ENCODE measurements around the gene SLC35F3. TPM values are rescaled to one million over a fixed set of nuclear protein-coding genes. Genes with fewer than 3 reads are reported as not detected.

The SLC35F3 gene
- polyA plus RNA-seq, 1 donor (not counting 4 experiments of a cell fraction or from before 2014, with no cell fraction given) = 13.8 TPM

GRCh38 chr1:234265321-234265720 lies 360.8 kb downstream of the SLC35F3 start:
- no peaks in the 10 kb centered on the region for H4K20me1 ChIP-seq (ENCODE audit: control insufficient read depth, extremely low read depth, insufficient read depth, low read length)
- DNase-seq (ENCODE audit: low read depth, low spot score) (no peak), FAIRE-seq (no peak)
- peaks cover 15% of the 10 kb centered on the region for H3K4me1 ChIP-seq (ENCODE audit: control insufficient read depth, extremely low read depth, insufficient read depth, low read length)
- no peak overlapping the region for H3K4me3 ChIP-seq (ENCODE audit: control insufficient read depth in 2 of 3, extremely low read depth in 1 of 3, insufficient read depth in 2 of 3, low read depth in 1 of 3, low read length in 3 of 3)
- no peaks in the 10 kb centered on the region for H3K9me1 ChIP-seq (ENCODE audit: control insufficient read depth, extremely low read depth, insufficient read depth, low read length)
- no peak overlapping the region for H3K27ac ChIP-seq (ENCODE audit: control insufficient read depth, insufficient read depth, low read length)
- no peaks in the 10 kb centered on the region for H3K9me3 ChIP-seq (ENCODE audit: control insufficient read depth, low read depth, low read length)
- no peak for TF ChIP-seq EZH2 (IDR thresholded peaks at IDR 0.05; ENCODE audit: low read length)
- H3K36me3 ChIP-seq (ENCODE audit: control insufficient read depth in 2 of 2, extremely low read depth in 1 of 2, insufficient read depth in 2 of 2, low read length in 2 of 2) = no peaks in the 10 kb centered on the region
- no peak overlapping the region for H3K4me2 ChIP-seq (ENCODE audit: control insufficient read depth, extremely low read depth, insufficient read depth, low read depth, low read length)
- no peaks in the 10 kb centered on the region for H3K79me2 ChIP-seq (ENCODE audit: control insufficient read depth, insufficient read depth, low read length)
- no peak overlapping the region for H2AFZ ChIP-seq (ENCODE audit: control insufficient read depth, low read length)
- dilution Hi-C loops (cut with MboI; ENCODE audit: extremely low pct_ligation_motif_present, low sequenced_read_pairs) = no loop called here
- H3K27me3 ChIP-seq (ENCODE audit: control insufficient read depth, extremely low read depth, insufficient read depth, low read length) = no peaks in the 10 kb centered on the region
- no peak overlapping the region for H3K9ac ChIP-seq (ENCODE audit: control insufficient read depth, extremely low read depth, insufficient read depth, low read length)

- Histone ChIP-seq H3K4me3 (ENCODE audit: control insufficient read depth in 2 of 3, extremely low read depth in 1 of 3, insufficient read depth in 2 of 3, low read depth in 1 of 3, low read length in 3 of 3) (no peak overlapping the region), H3K9me3 (ENCODE audit: control insufficient read depth, low read depth, low read length) (no peaks in the 10 kb centered on the region), H3K36me3 (ENCODE audit: control insufficient read depth in 2 of 2, extremely low read depth in 1 of 2, insufficient read depth in 2 of 2, low read length in 2 of 2) (no peaks in the 10 kb centered on the region), H2AFZ (ENCODE audit: control insufficient read depth, low read length) (no peak overlapping the region), H3K9ac (ENCODE audit: control insufficient read depth, extremely low read depth, insufficient read depth, low read length) (no peak overlapping the region), H3K79me2 (ENCODE audit: control insufficient read depth, insufficient read depth, low read length) (no peaks in the 10 kb centered on the region), H3K27me3 (ENCODE audit: control insufficient read depth, extremely low read depth, insufficient read depth, low read length) (no peaks in the 10 kb centered on the region), H3K4me2 (ENCODE audit: control insufficient read depth, extremely low read depth, insufficient read depth, low read depth, low read length) (no peak overlapping the region), H3K4me1 (ENCODE audit: control insufficient read depth, extremely low read depth, insufficient read depth, low read length) (peaks cover 10% of the 10 kb centered on the region), H3K27ac (ENCODE audit: control insufficient read depth, insufficient read depth, low read length) (no peak overlapping the region), H4K20me1 (ENCODE audit: control insufficient read depth, extremely low read depth, insufficient read depth, low read length) (no peaks in the 10 kb centered on the region), H3K9me1 (ENCODE audit: control insufficient read depth, extremely low read depth, insufficient read depth, low read length) (no peaks in the 10 kb centered on the region)
- DNase-seq (ENCODE audit: low read depth, low spot score) (no peak), FAIRE-seq (no peak)
- dilution Hi-C loops (cut with MboI; ENCODE audit: extremely low pct_ligation_motif_present, low sequenced_read_pairs) = no loop called here
- no peak for TF ChIP-seq CTCF (optimal IDR thresholded peaks at IDR 0.05 in 1 of 3, IDR thresholded peaks at IDR 0.05 in 1 of 3, conservative IDR thresholded peaks at IDR 0.05 in 1 of 3; ENCODE audit: extremely low read depth in 1 of 3, insufficient read depth in 2 of 3, low read length in 3 of 3)
- TF ChIP-seq EZH2 (IDR thresholded peaks at IDR 0.05; ENCODE audit: low read length) = no peak
Measured at GRCh38 chr1:234265861-234266260, 361.4 kb downstream of the SLC35F3 start.

GRCh38 chr1:234270093-234270492 lies 365.6 kb downstream of the SLC35F3 start:
- DNase-seq (ENCODE audit: low read depth, low spot score) = no peak
- Histone ChIP-seq H3K9me1 (ENCODE audit: control insufficient read depth, extremely low read depth, insufficient read depth, low read length) (no peaks in the 10 kb centered on the region), H3K4me2 (ENCODE audit: control insufficient read depth, extremely low read depth, insufficient read depth, low read depth, low read length) (no peak overlapping the region), H3K9ac (ENCODE audit: control insufficient read depth, extremely low read depth, insufficient read depth, low read length) (no peak overlapping the region), H3K27ac (ENCODE audit: control insufficient read depth, insufficient read depth, low read length) (no peak overlapping the region), H3K4me3 (ENCODE audit: control insufficient read depth in 2 of 3, extremely low read depth in 1 of 3, insufficient read depth in 2 of 3, low read depth in 1 of 3, low read length in 3 of 3) (no peak overlapping the region), H3K27me3 (ENCODE audit: control insufficient read depth, extremely low read depth, insufficient read depth, low read length) (no peaks in the 10 kb centered on the region), H3K36me3 (ENCODE audit: control insufficient read depth in 2 of 2, extremely low read depth in 1 of 2, insufficient read depth in 2 of 2, low read length in 2 of 2) (no peaks in the 10 kb centered on the region), H4K20me1 (ENCODE audit: control insufficient read depth, extremely low read depth, insufficient read depth, low read length) (no peaks in the 10 kb centered on the region), H3K4me1 (ENCODE audit: control insufficient read depth, extremely low read depth, insufficient read depth, low read length) (no peaks in the 10 kb centered on the region), H2AFZ (ENCODE audit: control insufficient read depth, low read length) (no peak overlapping the region), H3K79me2 (ENCODE audit: control insufficient read depth, insufficient read depth, low read length) (no peaks in the 10 kb centered on the region), H3K9me3 (ENCODE audit: control insufficient read depth, low read depth, low read length) (no peaks in the 10 kb centered on the region)
- no peak for FAIRE-seq
- dilution Hi-C loops (cut with MboI; ENCODE audit: extremely low pct_ligation_motif_present, low sequenced_read_pairs) = no loop called here
- no peak for TF ChIP-seq CTCF (optimal IDR thresholded peaks at IDR 0.05 in 1 of 3, IDR thresholded peaks at IDR 0.05 in 1 of 3, conservative IDR thresholded peaks at IDR 0.05 in 1 of 3; ENCODE audit: extremely low read depth in 1 of 3, insufficient read depth in 2 of 3, low read length in 3 of 3)
- TF ChIP-seq EZH2 (IDR thresholded peaks at IDR 0.05; ENCODE audit: low read length) = no peak
